DLD1 (cell line): Measurements from ENCODE around the gene WWC1.

Experiments used
- in situ Hi-C: cut with HindIII; loops from 2 replicates; pipeline ENCODE4 v1.10.0; 2017; ENCODE audit warnings: low sequenced_read_pairs

Gene WWC1

GRCh38 chr5:168357876-168358275 is 66.4 kb downstream of the WWC1 start:
- in situ Hi-C loops: no loop called here

GRCh38 chr5:168359820-168360460 is 68.5 kb downstream of the WWC1 start:
- in situ Hi-C loops: no loop called here

GRCh38 chr5:168360521-168361285 is 69.3 kb downstream of the WWC1 start:
- in situ Hi-C loops: no loop called here

GRCh38 chr5:168362097-168362885 is 70.8 kb downstream of the WWC1 start:
- in situ Hi-C loops: no loop called here

GRCh38 chr5:168364151-168364661 is 72.8 kb downstream of the WWC1 start:
- in situ Hi-C loops: no loop called here

- in situ Hi-C loops: no loop called here
Observed at GRCh38 chr5:168364750-168365550, 73.5 kb downstream of the WWC1 start.

GRCh38 chr5:168365581-168366081 is 74.2 kb downstream of the WWC1 start:
- in situ Hi-C loops: no loop called here

GRCh38 chr5:168366116-168366515 is 74.7 kb downstream of the WWC1 start:
- in situ Hi-C loops: no loop called here

GRCh38 chr5:168368854-168369253 is 77.4 kb downstream of the WWC1 start:
- in situ Hi-C loops: no loop called here

- in situ Hi-C loops: no loop called here
Observed at GRCh38 chr5:168370831-168371230, 79.4 kb downstream of the WWC1 start.

GRCh38 chr5:168372356-168372946 is 81.0 kb downstream of the WWC1 start:
- in situ Hi-C loops: no loop called here

- in situ Hi-C loops: no loop called here
Observed at GRCh38 chr5:168374532-168374931, 83.1 kb downstream of the WWC1 start.

GRCh38 chr5:168375214-168375613 is 83.8 kb downstream of the WWC1 start:
- in situ Hi-C loops: no loop called here

- in situ Hi-C loops: no loop called here
Observed at GRCh38 chr5:168377525-168377924, 86.1 kb downstream of the WWC1 start.

- in situ Hi-C loops: no loop called here
Observed at GRCh38 chr5:168378741-168379140, 87.3 kb downstream of the WWC1 start.

- in situ Hi-C loops: no loop called here
Observed at GRCh38 chr5:168382421-168382820, 91.0 kb downstream of the WWC1 start.

- in situ Hi-C loops: no loop called here
Observed at GRCh38 chr5:168390491-168390890, 99.0 kb downstream of the WWC1 start.

GRCh38 chr5:168393773-168394172 is 102.3 kb downstream of the WWC1 start:
- in situ Hi-C loops: no loop called here

GRCh38 chr5:168400429-168401220 is 109.2 kb downstream of the WWC1 start:
- in situ Hi-C loops: no loop called here
